GM18499 (cell line): ENCODE data around the gene SPNS1.

Experiments used
- ATAC-seq: cut with Tn5 transposase; IDR thresholded peaks from one replicate; pipeline ENCODE4 v1.9.1; 2021; ENCODE audit warnings: moderate number of reproducible peaks; ENCODE audit not compliant: insufficient read depth, unreplicated experiment

SPNS1 gene

GRCh38 chr16:29024278-29024677 lies 49.7 kb downstream of the SPNS1 start:
- no peak for ATAC-seq

- no peak for ATAC-seq
Measured at GRCh38 chr16:29025218-29025617, 50.6 kb downstream of the SPNS1 start.

- ATAC-seq: no peak
Measured at GRCh38 chr16:29025735-29026134, 51.2 kb downstream of the SPNS1 start.

GRCh38 chr16:29028457-29029167 lies 54.0 kb downstream of the SPNS1 start:
- no peak for ATAC-seq

GRCh38 chr16:29029168-29029994 lies 54.8 kb downstream of the SPNS1 start:
- no peak for ATAC-seq

- ATAC-seq: no peak
Measured at GRCh38 chr16:29030086-29030840, 55.7 kb downstream of the SPNS1 start.
